Measurements from ENCODE around the gene COASY.

- TF ChIP-seq GATA2 (IDR thresholded peaks at IDR 0.05; ENCODE audit: low read depth, low read length) (no peak), GATA3 (IDR thresholded peaks at IDR 0.05; ENCODE audit: low read depth, low read length) (no peak)
These were observed 14.3 kb upstream of the COASY start for GRCh38 chr17:42547698-42548069.
